ENCODE results near the gene POT1.

- TF ChIP-seq, protein P1, sequence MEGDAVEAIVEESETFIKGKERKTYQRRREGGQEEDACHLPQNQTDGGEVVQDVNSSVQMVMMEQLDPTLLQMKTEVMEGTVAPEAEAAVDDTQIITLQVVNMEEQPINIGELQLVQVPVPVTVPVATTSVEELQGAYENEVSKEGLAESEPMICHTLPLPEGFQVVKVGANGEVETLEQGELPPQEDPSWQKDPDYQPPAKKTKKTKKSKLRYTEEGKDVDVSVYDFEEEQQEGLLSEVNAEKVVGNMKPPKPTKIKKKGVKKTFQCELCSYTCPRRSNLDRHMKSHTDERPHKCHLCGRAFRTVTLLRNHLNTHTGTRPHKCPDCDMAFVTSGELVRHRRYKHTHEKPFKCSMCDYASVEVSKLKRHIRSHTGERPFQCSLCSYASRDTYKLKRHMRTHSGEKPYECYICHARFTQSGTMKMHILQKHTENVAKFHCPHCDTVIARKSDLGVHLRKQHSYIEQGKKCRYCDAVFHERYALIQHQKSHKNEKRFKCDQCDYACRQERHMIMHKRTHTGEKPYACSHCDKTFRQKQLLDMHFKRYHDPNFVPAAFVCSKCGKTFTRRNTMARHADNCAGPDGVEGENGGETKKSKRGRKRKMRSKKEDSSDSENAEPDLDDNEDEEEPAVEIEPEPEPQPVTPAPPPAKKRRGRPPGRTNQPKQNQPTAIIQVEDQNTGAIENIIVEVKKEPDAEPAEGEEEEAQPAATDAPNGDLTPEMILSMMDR (conservative IDR thresholded peaks at IDR 0.05; ENCODE audit: low read depth, low read length) = no peak
- no peak for TF ChIP-seq EZH2 (IDR thresholded peaks at IDR 0.05; ENCODE audit: borderline replicate concordance, low read depth, low read length, poor library complexity, severe bottlenecking)
Measured at GRCh38 chr7:124808206-124808605, 121.4 kb downstream of the POT1 start.
